Measurements from ENCODE around the gene DNAH2. TPM values are rescaled to one million over a fixed set of nuclear protein-coding genes. Genes with fewer than 3 reads are reported as not detected.

DNAH2 gene
- total RNA-seq, 1 donor from 2014 or later = 0.04 TPM

DNA sequence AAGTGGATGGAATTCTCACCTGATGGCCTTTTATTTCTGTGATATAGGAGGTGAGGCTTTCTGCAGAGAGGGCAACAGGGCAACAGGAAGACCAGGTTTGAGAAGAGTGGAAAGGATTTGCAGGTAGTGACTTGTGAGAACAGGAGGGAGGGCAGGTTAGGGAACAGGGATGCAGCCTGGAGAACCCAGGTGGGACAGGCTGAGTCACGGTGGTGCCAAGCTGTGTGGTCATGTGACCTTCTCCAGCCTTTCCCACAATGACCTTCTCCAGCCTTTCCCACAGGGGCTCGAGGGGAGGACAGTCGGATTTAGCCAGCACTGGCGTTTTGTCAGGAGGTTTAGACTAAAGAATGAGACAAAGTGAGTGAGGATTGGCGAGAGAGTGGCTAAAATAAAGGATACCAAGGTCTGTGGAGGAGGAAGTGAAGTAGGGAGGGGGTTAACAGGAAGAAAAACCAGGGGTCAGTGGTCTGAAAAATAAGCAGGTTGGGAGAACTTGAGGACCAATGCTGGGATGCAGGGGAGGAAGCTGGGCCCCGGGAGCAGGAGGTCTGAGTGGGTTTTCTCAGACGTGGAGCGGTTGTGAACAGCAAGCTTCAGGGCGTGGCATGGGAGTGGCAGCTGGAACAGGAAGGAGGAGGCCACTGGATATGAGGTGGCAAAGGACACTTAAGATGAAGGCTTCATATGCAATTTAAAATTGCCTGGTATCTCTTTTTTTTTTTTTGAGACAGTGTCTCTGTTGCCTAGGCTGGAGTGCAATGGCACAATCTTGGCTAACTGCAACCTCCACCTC, 37.7 kb downstream of the DNAH2 start:
- no peak overlapping the region for H3K4me3 ChIP-seq (ENCODE audit: low read depth, low read length)
- H3K36me3 ChIP-seq (ENCODE audit: control insufficient read depth, insufficient read depth, low read length) = no peaks in the 10 kb centered on the region
- no peak for DNase-seq (ENCODE audit: low read depth)
- TF ChIP-seq, protein P1, sequence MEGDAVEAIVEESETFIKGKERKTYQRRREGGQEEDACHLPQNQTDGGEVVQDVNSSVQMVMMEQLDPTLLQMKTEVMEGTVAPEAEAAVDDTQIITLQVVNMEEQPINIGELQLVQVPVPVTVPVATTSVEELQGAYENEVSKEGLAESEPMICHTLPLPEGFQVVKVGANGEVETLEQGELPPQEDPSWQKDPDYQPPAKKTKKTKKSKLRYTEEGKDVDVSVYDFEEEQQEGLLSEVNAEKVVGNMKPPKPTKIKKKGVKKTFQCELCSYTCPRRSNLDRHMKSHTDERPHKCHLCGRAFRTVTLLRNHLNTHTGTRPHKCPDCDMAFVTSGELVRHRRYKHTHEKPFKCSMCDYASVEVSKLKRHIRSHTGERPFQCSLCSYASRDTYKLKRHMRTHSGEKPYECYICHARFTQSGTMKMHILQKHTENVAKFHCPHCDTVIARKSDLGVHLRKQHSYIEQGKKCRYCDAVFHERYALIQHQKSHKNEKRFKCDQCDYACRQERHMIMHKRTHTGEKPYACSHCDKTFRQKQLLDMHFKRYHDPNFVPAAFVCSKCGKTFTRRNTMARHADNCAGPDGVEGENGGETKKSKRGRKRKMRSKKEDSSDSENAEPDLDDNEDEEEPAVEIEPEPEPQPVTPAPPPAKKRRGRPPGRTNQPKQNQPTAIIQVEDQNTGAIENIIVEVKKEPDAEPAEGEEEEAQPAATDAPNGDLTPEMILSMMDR (IDR thresholded peaks at IDR 0.05; ENCODE audit: insufficient read depth, low read length, poor library complexity, severe bottlenecking) = no peak
- no peaks in the 10 kb centered on the region for H3K27me3 ChIP-seq (ENCODE audit: control insufficient read depth, insufficient read depth, low read length)

DNA sequence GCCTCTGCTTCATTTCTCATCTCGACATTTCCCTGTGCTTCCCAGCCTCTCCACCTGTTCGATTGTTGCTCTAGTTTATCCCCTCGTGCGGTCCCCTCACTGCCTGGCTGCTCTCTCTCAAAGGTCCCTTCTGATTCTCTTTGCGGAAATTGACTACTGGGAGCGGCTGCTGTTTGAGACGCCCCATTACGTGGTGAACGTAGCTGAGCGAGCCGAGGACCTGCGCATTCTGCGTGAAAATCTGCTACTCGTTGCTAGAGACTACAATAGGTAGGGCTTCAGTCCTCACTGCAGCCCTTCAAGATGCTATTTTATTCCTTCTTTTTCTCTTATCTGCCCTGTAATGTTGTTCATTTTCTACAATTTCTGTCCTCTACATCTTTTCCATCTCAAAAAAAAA, 39.4 kb downstream of the DNAH2 start:
- TF ChIP-seq, protein P1 (IDR thresholded peaks at IDR 0.05; ENCODE audit: insufficient read depth, low read length, poor library complexity, severe bottlenecking) = no peak
- DNase-seq (ENCODE audit: low read depth) = no peak
- Histone ChIP-seq H3K27me3 (ENCODE audit: control insufficient read depth, insufficient read depth, low read length) (no peaks in the 10 kb centered on the region), H3K36me3 (ENCODE audit: control insufficient read depth, insufficient read depth, low read length) (no peaks in the 10 kb centered on the region), H3K4me3 (ENCODE audit: low read depth, low read length) (no peak overlapping the region)

DNA sequence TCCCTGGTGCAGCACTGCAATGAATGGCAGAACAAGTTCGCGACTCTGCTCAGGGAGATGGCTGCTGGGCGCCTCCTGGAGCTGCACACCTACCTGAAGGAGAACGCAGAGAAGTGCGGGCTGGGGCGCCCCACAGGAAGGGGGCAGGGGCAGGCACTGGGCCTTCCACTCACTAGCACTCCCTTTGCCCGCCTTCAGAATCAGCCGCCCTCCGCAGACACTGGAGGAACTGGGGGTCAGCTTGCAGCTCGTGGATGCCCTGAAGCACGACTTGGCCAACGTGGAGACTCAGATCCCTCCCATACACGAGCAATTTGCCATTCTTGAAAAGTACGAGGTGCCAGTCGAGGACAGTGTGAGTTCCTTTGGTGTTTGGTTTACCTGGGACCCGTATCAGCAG, 46.4 kb downstream of the DNAH2 start:
- DNase-seq (ENCODE audit: low read depth) = no peak
- peaks cover 3% of the 10 kb centered on the region for H3K27me3 ChIP-seq (ENCODE audit: control insufficient read depth, insufficient read depth, low read length)
- TF ChIP-seq, protein P1 (IDR thresholded peaks at IDR 0.05; ENCODE audit: insufficient read depth, low read length, poor library complexity, severe bottlenecking) = no peak

DNA sequence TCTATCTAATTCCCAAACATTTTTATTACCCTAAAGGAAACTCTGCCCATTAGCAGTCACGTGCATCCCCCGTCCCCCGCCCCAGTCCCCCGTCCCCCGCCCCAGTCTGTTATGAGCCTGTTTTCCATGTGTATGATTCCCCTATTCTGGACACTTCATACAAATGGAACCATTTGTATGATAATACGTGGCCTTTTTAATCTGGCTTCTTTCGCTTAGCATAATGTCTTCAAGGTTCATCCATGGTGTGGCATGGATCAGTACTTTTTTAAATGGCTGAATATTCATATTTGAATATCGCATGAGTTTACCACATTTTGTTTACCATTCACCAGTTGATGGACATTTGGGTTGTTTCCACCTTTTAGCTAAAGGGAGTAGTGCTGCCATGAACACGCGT, 49.5 kb downstream of the DNAH2 start:
- Histone ChIP-seq H3K27me3 (ENCODE audit: control insufficient read depth, insufficient read depth, low read length) (peaks cover 3% of the 10 kb centered on the region), H3K36me3 (ENCODE audit: control insufficient read depth, insufficient read depth, low read length) (no peaks in the 10 kb centered on the region), H3K4me3 (ENCODE audit: low read depth, low read length) (no peak overlapping the region)
- TF ChIP-seq, protein P1 (IDR thresholded peaks at IDR 0.05; ENCODE audit: insufficient read depth, low read length, poor library complexity, severe bottlenecking) = no peak
- DNase-seq (ENCODE audit: low read depth) = no peak

More for the DNA sequence above, 46.4 kb downstream of the DNAH2 start:
- Histone ChIP-seq H3K4me3 (ENCODE audit: low read depth, low read length) (no peak overlapping the region), H3K36me3 (ENCODE audit: control insufficient read depth, insufficient read depth, low read length) (no peaks in the 10 kb centered on the region)

DNA sequence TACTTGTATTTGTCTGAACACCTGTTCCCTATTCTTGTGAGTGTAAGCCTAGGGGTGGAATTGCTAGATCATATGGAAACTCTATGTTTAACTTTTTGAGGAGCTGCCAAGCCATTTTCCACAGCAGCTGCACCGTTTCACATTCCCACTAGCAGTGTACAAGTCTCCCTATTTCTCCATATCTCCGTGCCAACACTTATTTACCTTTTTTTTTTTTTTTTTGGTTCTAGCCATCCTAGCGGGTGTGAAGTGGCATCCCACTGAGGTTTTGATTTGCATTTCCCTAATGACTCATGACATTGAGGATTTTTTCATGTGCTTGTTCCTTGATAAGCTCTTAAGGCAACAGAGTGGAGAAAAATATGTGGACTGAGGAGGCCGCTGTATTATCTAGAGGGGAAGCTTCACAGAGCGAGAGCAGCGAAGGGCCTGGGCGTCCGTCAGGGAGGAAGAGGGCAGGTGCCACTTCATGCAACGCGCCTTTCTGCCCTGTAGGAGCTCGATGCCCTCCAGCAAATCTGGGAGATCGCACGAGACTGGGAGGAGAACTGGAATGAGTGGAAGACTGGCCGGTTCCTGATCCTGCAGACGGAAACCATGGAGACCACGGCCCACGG, 50.0 kb downstream of the DNAH2 start:
- no peak for DNase-seq (ENCODE audit: low read depth)
- no peak overlapping the region for H3K4me3 ChIP-seq (ENCODE audit: low read depth, low read length)

More for the DNA sequence above, 50.0 kb downstream of the DNAH2 start:
- Histone ChIP-seq H3K36me3 (ENCODE audit: control insufficient read depth, insufficient read depth, low read length) (no peaks in the 10 kb centered on the region), H3K27me3 (ENCODE audit: control insufficient read depth, insufficient read depth, low read length) (peaks cover 3% of the 10 kb centered on the region)
- TF ChIP-seq, protein P1 (IDR thresholded peaks at IDR 0.05; ENCODE audit: insufficient read depth, low read length, poor library complexity, severe bottlenecking) = no peak
